ENCODE results near the gene HDAC7.

Gene HDAC7

GRCh38 chr12:47757840-47758583, 61.7 kb downstream of the HDAC7 start:
- DNase-seq = no peak

GRCh38 chr12:47757364-47757839, 62.3 kb downstream of the HDAC7 start:
- no peak for DNase-seq

GRCh38 chr12:47755655-47756562, 63.8 kb downstream of the HDAC7 start:
- DNase-seq = no peak

- no peak for DNase-seq
These were observed 64.8 kb downstream of the HDAC7 start for GRCh38 chr12:47754881-47755280.

GRCh38 chr12:47754126-47754525, 65.6 kb downstream of the HDAC7 start:
- no peak for DNase-seq

- no peak for DNase-seq
These were observed 66.4 kb downstream of the HDAC7 start for GRCh38 chr12:47753021-47754001.

- no peak for DNase-seq
These were observed 67.2 kb downstream of the HDAC7 start for GRCh38 chr12:47752552-47752951.

GRCh38 chr12:47752121-47752520, 67.6 kb downstream of the HDAC7 start:
- no peak for DNase-seq

GRCh38 chr12:47751561-47751960, 68.1 kb downstream of the HDAC7 start:
- DNase-seq = no peak

- DNase-seq = no peak
These were observed 68.7 kb downstream of the HDAC7 start for GRCh38 chr12:47750916-47751470.

- DNase-seq = no peak
These were observed 69.4 kb downstream of the HDAC7 start for GRCh38 chr12:47750229-47750798.

GRCh38 chr12:47748899-47749298, 70.8 kb downstream of the HDAC7 start:
- no peak for DNase-seq

GRCh38 chr12:47748507-47748828, 71.2 kb downstream of the HDAC7 start:
- DNase-seq = no peak

GRCh38 chr12:47747596-47748506, 71.9 kb downstream of the HDAC7 start:
- DNase-seq = no peak

- DNase-seq = no peak
These were observed 72.6 kb downstream of the HDAC7 start for GRCh38 chr12:47747126-47747525.

GRCh38 chr12:47746523-47746922, 73.2 kb downstream of the HDAC7 start:
- DNase-seq = no peak

GRCh38 chr12:47746073-47746472, 73.6 kb downstream of the HDAC7 start:
- no peak for DNase-seq

- DNase-seq = no peak
These were observed 74.1 kb downstream of the HDAC7 start for GRCh38 chr12:47745485-47746041.

- DNase-seq = no peak
These were observed 74.8 kb downstream of the HDAC7 start for GRCh38 chr12:47744778-47745436.

- DNase-seq = no peak
These were observed 75.6 kb downstream of the HDAC7 start for GRCh38 chr12:47744005-47744651.

Measured in GOT3 (cell line).